GM12801 (cell line): ENCODE data around the gene GTF2I.

Experiments used
- CTCF ChIP-seq: IDR thresholded peaks from one replicate; pipeline ENCODE4 v1.5.1; 2011; ENCODE audit warnings: control low read depth; ENCODE audit not compliant: insufficient read length; ENCODE audit errors: extremely low read depth

GTF2I gene

GRCh38 chr7:74657692-74658177, at the start of gene GTF2I:
TSS of gene GTF2I (plus strand) at chr7:74657718. CDS start at chr7:74689129, 31,411 bp downstream.
- no peak for TF ChIP-seq CTCF

- TF ChIP-seq CTCF = no peak
These were observed 45.3 kb upstream of the GTF2I start for GRCh38 chr7:74612015-74612829.

GRCh38 chr7:74615933-74616780, 41.4 kb upstream of the GTF2I start:
- TF ChIP-seq CTCF = no peak

GRCh38 chr7:74617180-74617744, 40.3 kb upstream of the GTF2I start:
- TF ChIP-seq CTCF = no peak

GRCh38 chr7:74619235-74619860, 38.2 kb upstream of the GTF2I start:
- TF ChIP-seq CTCF = no peak

GRCh38 chr7:74622228-74622749, 35.2 kb upstream of the GTF2I start:
- no peak for TF ChIP-seq CTCF
